ENCODE data around the gene KRTAP10-12.
"Not testable (repeated sequence)": the region's sequence is repeated elsewhere in the genome, so short reads cannot be mapped to it uniquely, and the experiment has no call there.

Gene KRTAP10-12

GRCh38 chr21:44697172-44697810, at the start of gene KRTAP10-12:
Gene KRTAP10-12 (plus strand): TSS chr21:44697172. CDS start chr21:44697202, 30 bp downstream.
- DNase-seq (ENCODE audit: low read depth): not testable (repeated sequence)

DNA sequence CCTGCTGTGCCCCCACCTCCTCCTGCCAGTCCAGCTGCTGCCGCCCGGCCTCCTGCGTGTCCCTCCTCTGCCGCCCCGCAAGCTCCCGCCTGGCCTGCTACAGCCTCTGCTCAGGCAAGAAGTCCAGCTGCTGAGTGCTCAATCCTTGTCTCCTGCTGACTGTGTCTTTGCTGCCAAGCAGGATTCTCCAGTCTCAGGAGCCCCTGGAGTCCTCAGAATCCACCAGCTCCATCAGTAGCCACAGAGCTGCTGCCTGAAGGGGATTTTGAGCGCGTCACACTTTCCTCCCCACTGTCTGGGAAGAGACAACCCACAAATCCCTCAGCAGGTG, 49.8 kb upstream of the KRTAP10-12 start:
- no peak for DNase-seq (ENCODE audit: low read depth)

GRCh38 chr21:44648557-44649311, 48.2 kb upstream of the KRTAP10-12 start:
- no peak for DNase-seq (ENCODE audit: low read depth)

DNA sequence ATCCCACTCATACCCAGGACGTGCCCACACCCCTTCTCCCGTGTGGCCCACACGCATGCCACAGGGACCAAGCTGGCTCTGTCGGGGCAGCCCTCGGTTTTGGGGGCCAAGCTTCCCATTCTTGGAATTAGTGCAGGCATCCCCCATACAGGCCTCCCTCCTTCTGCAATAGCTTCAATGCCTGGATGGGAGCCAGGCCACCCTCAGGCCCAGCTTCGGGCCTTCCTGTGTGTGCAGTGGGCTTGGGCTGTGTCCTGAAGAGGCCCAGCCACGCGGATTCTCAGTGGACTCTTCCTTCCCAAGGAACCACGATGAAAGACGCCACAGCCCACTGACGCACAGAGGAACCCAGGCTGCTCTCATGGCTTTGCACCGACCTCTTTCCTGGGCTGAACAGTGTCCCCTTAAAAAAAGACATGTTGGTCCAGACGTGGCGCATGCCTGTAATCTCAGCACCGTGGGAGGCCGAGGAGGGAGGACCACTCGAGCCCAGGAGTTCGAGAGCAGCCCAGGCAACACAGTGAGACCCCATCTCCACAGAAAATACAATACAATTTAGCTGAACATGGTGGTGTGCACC, 47.4 kb upstream of the KRTAP10-12 start:
- DNase-seq (ENCODE audit: low read depth): no peak

- DNase-seq (ENCODE audit: low read depth): no peak
Measured at GRCh38 chr21:44650265-44650972, 46.6 kb upstream of the KRTAP10-12 start.

DNA sequence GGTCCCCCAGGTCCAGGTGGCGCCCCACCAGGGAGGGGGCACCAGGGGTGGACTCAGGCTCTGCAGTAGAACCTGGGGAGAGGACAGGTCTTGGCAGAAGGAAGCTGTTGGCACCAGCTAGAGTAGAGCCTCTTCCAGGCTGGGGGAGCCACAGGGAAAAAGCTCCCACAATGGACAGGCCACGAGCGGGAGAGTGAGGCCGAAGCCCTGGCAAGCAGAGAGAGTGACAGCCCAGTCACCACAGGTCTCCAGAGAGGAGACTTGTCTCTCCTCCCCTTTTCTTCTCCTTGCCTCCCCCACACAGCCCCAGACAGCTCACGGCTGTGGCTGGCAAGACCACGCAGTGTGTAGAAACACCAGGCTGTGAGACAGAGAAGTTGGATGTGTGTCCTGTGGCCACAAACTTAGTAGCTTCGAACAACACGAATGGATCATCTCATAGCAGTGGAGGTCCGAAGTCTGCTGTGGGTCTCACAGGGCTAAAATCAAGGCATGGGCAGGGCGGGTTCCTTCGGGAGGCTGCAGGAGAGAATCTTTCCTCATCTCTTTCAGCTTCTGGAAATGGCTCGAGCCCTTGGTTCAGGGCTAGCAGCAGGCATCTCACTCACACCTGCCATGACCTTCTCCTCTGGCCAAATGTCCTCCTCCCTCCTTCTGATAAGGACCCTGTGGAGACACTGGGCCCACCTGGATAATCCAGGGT, 45.8 kb upstream of the KRTAP10-12 start:
- DNase-seq (ENCODE audit: low read depth): no peak

GRCh38 chr21:44653123-44653522, 43.8 kb upstream of the KRTAP10-12 start:
- DNase-seq (ENCODE audit: low read depth): no peak

- no peak for DNase-seq (ENCODE audit: low read depth)
Measured at GRCh38 chr21:44653656-44654575, 43.1 kb upstream of the KRTAP10-12 start.

GRCh38 chr21:44654576-44655175, 42.3 kb upstream of the KRTAP10-12 start, which contains the start of gene KRTAP12-4:
Gene KRTAP12-4 (minus strand): TSS chr21:44654659. CDS start chr21:44654614, 45 bp downstream.
- DNase-seq (ENCODE audit: low read depth): no peak

GRCh38 chr21:44656868-44657267, 40.1 kb upstream of the KRTAP10-12 start:
- no peak for DNase-seq (ENCODE audit: low read depth)

- DNase-seq (ENCODE audit: low read depth): no peak
Measured at GRCh38 chr21:44657635-44658540, 39.1 kb upstream of the KRTAP10-12 start, which contains the start of gene KRTAP12-3. Gene KRTAP12-3 (plus strand): TSS chr21:44657932. CDS start chr21:44657980, 48 bp downstream.

GRCh38 chr21:44658541-44658910, 38.4 kb upstream of the KRTAP10-12 start:
- no peak for DNase-seq (ENCODE audit: low read depth)

DNA sequence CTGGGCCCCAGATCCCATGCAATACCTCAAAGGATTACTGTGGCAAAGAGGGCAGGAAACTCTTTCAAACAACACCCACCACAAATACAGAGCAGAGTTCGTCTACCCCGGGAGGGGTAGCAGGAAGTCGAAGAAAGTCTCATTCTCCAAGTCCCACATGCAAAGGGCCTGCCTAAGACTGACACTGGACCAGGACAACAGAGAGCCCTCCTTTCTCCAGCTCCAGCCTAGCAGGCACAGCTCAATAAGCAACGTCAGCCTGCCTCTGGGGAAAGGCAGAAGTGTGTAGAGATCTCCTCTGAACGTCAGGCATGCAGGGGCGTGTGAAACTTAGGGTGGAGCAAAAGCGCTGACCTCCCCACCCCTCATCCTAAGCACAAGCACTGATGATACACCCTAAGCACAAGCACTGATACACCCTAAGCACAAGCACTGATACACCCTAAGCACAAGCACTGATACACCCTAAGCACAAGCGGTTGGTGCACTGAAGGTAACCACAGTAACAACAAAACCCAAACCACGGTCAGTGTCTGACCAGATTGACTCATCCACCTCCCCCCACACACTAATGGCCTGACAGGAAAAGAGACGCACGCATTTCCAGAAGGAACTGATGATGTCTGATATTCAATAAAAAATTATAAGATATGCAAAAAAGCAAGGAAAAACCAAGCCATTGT, 37.9 kb upstream of the KRTAP10-12 start:
- no peak for DNase-seq (ENCODE audit: low read depth)

- DNase-seq (ENCODE audit: low read depth): not testable (repeated sequence)
Measured at GRCh38 chr21:44661567-44661966, 35.4 kb upstream of the KRTAP10-12 start.

DNA sequence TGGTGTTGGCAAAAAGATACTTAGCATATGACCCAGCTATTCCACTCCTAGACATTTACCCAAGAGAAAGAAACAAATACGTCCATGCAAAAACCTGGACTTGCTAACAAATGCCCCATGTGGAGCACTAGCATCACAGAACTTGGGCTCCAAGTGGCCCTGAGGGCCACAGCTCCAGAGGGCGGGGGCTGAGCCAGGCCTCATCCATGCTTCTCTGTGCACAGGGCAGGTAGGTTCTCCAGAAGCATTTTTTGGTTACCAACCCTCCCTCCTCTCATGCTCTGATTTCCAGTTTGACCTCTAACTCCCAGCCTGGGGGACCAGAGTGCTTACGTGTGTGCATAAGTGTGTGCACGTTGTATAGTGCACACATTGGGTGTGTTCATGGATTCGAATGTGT, 32.3 kb upstream of the KRTAP10-12 start:
- no peak for DNase-seq (ENCODE audit: low read depth)

- DNase-seq (ENCODE audit: low read depth): no peak
Measured at GRCh38 chr21:44666401-44667320, 30.3 kb upstream of the KRTAP10-12 start, which contains the start of gene KRTAP12-2. Gene KRTAP12-2 (minus strand): TSS chr21:44666927. CDS start chr21:44666886, 41 bp downstream.

DNA sequence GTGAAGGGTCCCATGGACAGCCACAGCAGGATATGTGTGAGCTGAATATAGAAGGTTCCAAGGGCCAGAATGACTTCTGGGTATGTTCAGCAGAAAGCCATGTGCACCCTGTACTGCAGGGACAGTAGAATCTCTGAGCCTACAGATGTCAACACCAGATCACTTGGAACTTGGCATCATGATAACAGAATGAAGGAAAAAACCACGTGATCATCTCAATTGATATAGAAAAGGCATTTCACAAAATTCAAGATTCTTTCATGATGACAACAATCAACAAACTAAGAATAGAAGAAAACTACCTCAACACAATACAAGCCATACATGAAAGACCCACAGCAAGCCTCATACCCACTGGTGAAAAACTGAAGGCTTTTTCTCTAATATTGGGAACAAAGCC, 29.4 kb upstream of the KRTAP10-12 start:
- no peak for DNase-seq (ENCODE audit: low read depth)
